Progenitor cell of endocrine pancreas (in vitro differentiated cells): ENCODE measurements around the gene HK2. TPM values are rescaled to one million over a fixed set of nuclear protein-coding genes. Genes with fewer than 3 reads are reported as not detected.
"Not testable (repeated sequence)": the region's sequence is repeated elsewhere in the genome, so short reads cannot be mapped to it uniquely, and the experiment has no call there.

Experiments used
- DNase-seq: peaks from one replicate; pipeline ENCODE4 v3.0.0; 2021; ENCODE audit warnings: low spot score; ENCODE audit not compliant: unreplicated experiment
- H3K27ac Mint-ChIP-seq: 2 replicates; pipeline ENCODE4 v1.8.0; 2021; ENCODE audit warnings: mild to moderate bottlenecking, moderate library complexity, mixed read lengths
- H3K27me3 Mint-ChIP-seq: 2 replicates; pipeline ENCODE4 v1.8.0; 2021; ENCODE audit warnings: mixed read lengths
- H3K36me3 Mint-ChIP-seq: 2 replicates; pipeline ENCODE4 v1.8.0; 2022; ENCODE audit warnings: mixed read lengths; ENCODE audit not compliant: insufficient read depth
- H3K4me1 Mint-ChIP-seq: 2 replicates; pipeline ENCODE4 v1.8.0; 2021; ENCODE audit warnings: low read depth, mixed read lengths
- H3K4me3 Mint-ChIP-seq: 2 replicates; pipeline ENCODE4 v1.8.0; 2021; ENCODE audit warnings: low read depth, mild to moderate bottlenecking, moderate library complexity, mixed read lengths
- H3K9me3 Mint-ChIP-seq: 2 replicates; pipeline ENCODE4 v1.8.0; 2021; ENCODE audit warnings: low read depth, mixed read lengths
- total RNA-seq: library from RNA; stranded (reverse); gene quantifications from 2 replicates; pipeline ENCODE4 v1.2.1, GENCODE V29; 2021
- TF ChIP-seq, protein P1 (sequence below): fragments of 200-600 bp; sonication (generic); IDR thresholded peaks from one replicate; pipeline ENCODE4 v1.5.0; 2021; ENCODE audit warnings: antibody characterized with exemption, mild to moderate bottlenecking; ENCODE audit not compliant: unreplicated experiment

Gene HK2
- total RNA-seq, 1 donor from 2014 or later, result 18.2 TPM

DNA sequence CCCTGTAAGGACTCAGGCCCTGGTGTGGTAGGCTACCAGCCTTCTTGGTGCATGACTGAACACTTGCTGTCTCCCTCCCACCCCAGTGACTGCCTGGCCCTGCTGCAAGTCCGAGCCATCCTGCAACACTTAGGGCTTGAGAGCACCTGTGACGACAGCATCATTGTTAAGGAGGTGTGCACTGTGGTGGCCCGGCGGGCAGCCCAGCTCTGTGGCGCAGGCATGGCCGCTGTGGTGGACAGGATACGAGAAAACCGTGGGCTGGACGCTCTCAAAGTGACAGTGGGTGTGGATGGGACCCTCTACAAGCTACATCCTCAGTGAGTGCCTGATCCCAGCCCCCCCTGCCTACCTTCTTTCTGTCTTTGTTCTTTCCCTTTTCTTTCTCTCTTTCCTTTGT lies 55.2 kb downstream of the HK2 start:
- no peak overlapping the region for H3K27ac Mint-ChIP-seq
- H3K4me1 Mint-ChIP-seq, result no peaks in the 10 kb centered on the region
- no peaks in the 10 kb centered on the region for H3K9me3 Mint-ChIP-seq
- peaks cover 10% of the 10 kb centered on the region for H3K36me3 Mint-ChIP-seq
- no peaks in the 10 kb centered on the region for H3K27me3 Mint-ChIP-seq
- TF ChIP-seq, protein P1, sequence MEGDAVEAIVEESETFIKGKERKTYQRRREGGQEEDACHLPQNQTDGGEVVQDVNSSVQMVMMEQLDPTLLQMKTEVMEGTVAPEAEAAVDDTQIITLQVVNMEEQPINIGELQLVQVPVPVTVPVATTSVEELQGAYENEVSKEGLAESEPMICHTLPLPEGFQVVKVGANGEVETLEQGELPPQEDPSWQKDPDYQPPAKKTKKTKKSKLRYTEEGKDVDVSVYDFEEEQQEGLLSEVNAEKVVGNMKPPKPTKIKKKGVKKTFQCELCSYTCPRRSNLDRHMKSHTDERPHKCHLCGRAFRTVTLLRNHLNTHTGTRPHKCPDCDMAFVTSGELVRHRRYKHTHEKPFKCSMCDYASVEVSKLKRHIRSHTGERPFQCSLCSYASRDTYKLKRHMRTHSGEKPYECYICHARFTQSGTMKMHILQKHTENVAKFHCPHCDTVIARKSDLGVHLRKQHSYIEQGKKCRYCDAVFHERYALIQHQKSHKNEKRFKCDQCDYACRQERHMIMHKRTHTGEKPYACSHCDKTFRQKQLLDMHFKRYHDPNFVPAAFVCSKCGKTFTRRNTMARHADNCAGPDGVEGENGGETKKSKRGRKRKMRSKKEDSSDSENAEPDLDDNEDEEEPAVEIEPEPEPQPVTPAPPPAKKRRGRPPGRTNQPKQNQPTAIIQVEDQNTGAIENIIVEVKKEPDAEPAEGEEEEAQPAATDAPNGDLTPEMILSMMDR, result no peak
- no peak for DNase-seq
- no peak overlapping the region for H3K4me3 Mint-ChIP-seq

DNA sequence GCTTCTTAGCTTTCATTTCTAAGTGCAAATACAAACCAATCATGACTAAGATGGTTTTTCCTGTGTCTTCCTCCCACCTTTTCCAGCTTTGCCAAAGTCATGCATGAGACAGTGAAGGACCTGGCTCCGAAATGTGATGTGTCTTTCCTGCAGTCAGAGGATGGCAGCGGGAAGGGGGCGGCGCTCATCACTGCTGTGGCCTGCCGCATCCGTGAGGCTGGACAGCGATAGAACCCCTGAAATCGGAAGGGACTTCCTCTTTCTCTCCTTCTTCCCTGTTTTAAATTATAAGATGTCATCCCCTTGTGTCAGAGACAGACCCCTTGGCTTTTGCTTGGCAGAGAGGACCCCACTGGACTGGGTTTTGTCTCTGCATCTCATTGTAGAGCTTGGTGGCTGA lies 56.8 kb downstream of the HK2 start:
- no peak overlapping the region for H3K27ac Mint-ChIP-seq
- TF ChIP-seq, protein P1, result no peak
- H3K4me3 Mint-ChIP-seq, result no peak overlapping the region
- no peaks in the 10 kb centered on the region for H3K9me3 Mint-ChIP-seq
- DNase-seq, result no peak
- peaks cover 15% of the 10 kb centered on the region for H3K36me3 Mint-ChIP-seq
- H3K27me3 Mint-ChIP-seq, result no peaks in the 10 kb centered on the region
- H3K4me1 Mint-ChIP-seq, result no peaks in the 10 kb centered on the region

DNA sequence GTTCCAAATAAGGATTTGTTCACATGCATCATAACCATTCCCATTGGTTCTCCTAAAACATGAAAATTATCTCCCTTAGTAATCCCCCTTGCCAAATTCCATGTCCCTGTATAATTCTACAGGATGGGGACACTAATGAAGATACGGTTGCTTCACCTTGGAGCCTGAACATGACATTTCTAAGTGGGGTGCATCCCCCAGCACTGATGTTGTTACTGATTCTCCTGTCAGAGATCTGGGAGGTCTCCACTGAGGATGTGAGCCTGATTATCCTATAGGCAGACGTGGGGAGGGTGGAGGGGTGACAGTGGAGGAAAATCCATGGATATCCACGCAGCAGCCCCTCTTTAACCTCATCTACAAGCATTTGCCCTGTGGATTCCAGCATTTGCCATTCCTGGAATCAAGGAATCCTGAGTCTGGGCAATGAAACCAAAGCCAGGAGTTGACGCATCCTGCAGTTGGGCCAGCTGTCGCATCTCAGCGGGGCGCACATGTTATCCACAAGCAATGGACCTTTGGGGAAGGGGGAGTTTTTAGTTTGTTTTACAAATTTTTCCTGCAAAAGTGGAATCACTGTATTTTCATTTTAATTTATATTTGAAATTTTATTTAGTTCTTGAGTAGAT lies 57.3 kb downstream of the HK2 start:
- no peak overlapping the region for H3K4me3 Mint-ChIP-seq
- TF ChIP-seq, protein P1, result no peak
- peaks cover 17% of the 10 kb centered on the region for H3K36me3 Mint-ChIP-seq
- no peaks in the 10 kb centered on the region for H3K9me3 Mint-ChIP-seq
- no peak for DNase-seq
- H3K27ac Mint-ChIP-seq, result no peak overlapping the region
- H3K27me3 Mint-ChIP-seq, result no peaks in the 10 kb centered on the region
- H3K4me1 Mint-ChIP-seq, result no peaks in the 10 kb centered on the region

DNA sequence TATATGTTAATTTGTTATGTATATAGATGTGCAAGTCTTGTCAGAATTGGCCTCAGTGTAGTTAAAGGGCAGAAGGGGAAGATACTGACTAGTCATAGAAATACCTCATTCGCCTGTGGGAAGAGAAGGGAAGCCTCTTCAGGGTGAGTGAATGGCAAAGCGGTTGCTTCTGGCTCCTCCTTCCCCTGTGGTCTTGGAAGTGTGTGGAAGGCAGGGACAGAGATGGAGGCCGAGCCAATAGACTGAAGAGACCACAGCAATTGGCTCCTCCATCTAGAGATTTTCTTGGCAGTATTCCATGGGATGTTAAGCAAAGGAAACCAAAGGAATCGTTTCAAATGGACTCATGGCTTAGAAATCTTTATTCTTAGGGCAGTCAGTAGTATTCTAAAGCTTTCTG lies 57.9 kb downstream of the HK2 start:
- H3K27me3 Mint-ChIP-seq, H3K4me1 Mint-ChIP-seq, H3K4me3 Mint-ChIP-seq, DNase-seq, H3K9me3 Mint-ChIP-seq, H3K27ac Mint-ChIP-seq: not testable (repeated sequence)
- H3K36me3 Mint-ChIP-seq, result peaks cover 16% of the 10 kb centered on the region

DNA sequence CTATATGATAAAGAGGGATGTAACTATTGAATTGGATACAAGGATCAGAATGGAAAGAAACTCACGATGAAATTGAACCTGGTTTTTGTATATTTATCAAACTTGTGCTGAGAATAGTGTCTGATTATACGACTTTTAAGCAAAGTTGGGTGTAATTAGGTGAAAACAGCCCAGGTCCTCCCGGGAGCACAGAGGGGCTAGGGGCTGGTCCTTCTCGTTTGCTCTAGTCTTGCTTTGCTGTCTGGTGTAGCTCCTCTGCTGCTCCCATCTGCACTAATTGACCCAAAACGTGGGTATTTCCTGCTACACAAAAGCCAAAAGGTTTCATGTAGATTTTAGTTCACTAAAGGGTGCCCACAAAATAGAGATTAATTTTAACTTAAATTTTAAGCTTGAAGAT lies 58.7 kb downstream of the HK2 start:
- Mint-ChIP-seq H3K4me1 (no peaks in the 10 kb centered on the region), H3K27ac (no peak overlapping the region), H3K27me3 (no peaks in the 10 kb centered on the region), H3K9me3 (no peaks in the 10 kb centered on the region), H3K36me3 (peaks cover 16% of the 10 kb centered on the region), H3K4me3 (no peak overlapping the region)
- TF ChIP-seq, protein P1, result no peak
- no peak for DNase-seq

DNA sequence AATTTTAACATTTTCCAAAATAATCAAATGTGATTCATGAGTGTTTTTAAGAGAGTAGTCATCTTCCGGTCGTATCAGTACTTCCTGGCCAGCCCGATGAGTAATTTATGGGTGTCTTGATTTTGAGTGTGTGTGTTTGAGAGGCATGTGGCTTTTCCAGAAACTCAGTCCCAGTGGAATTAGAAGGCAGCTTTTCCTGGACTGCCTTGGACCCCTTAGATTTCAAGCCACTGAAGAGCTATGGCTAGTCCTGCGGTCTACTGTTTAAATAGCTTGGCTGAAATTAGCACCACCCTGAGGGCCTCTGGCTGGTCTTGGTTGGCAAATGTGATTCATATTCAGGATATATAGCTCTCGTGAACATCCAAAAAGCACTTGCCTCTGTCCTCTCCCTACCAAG lies 59.4 kb downstream of the HK2 start:
- peaks cover 16% of the 10 kb centered on the region for H3K36me3 Mint-ChIP-seq

More for the DNA sequence above, 59.4 kb downstream of the HK2 start:
- Mint-ChIP-seq H3K9me3 (no peaks in the 10 kb centered on the region), H3K27me3 (no peaks in the 10 kb centered on the region), H3K27ac (no peak overlapping the region), H3K4me1 (no peaks in the 10 kb centered on the region), H3K4me3 (no peak overlapping the region)
- no peak for DNase-seq
- TF ChIP-seq, protein P1, result no peak
